SK-N-SH (cell line): ENCODE results near the gene AQP5. TPM values are rescaled to one million over a fixed set of nuclear protein-coding genes. Genes with fewer than 3 reads are reported as not detected.

Experiments used
- CTCF ChIA-PET: fragments of 300-600, 350-600 bp; formaldehyde crosslinking; extraction: SDS; loops from one replicate; lab custom pipeline; 2021; lab: Yijun Ruan, JAX
- POLR2A ChIA-PET: fragments of 350-600 bp; sonication (Branson Sonifier 250); formaldehyde crosslinking; extraction: SDS; loops from one replicate; lab custom pipeline; 2020; ENCODE audit warnings: antibody characterized with exemption, inconsistent platforms; lab: Yijun Ruan, JAX
- DNase-seq: peaks from one replicate; pipeline ENCODE4 v3.0.0; 2012
- H2AFZ ChIP-seq: fragments of 200-600 bp; sonication (generic); 2 replicates; pipeline ENCODE4 v1.8.1; 2016; ENCODE audit warnings: antibody characterized with exemption, mild to moderate bottlenecking, low read depth
- H3F3A ChIP-seq: fragments of 200-600 bp; sonication (generic); replicated peaks from 2 replicates; pipeline ENCODE3; 2016; ENCODE audit warnings: antibody characterized with exemption, mild to moderate bottlenecking; ENCODE audit not compliant: insufficient read depth
- H3K27ac ChIP-seq, 2 experiments: fragments of 200-500 bp in 1 of 2; fragments of 200-600 bp in 1 of 2; sonication (Bioruptor generic) in 1 of 2; sonication (generic), shearing (Covaris generic) in 1 of 2; 2 replicates each; pipeline versions ENCODE4 v1.5.1 to v1.6.1; 2014 to 2016; ENCODE audit warnings: low read depth in 2 of 2, inconsistent platforms in 1 of 2, low read length in 1 of 2, mild to moderate bottlenecking in 1 of 2, mixed read lengths in 1 of 2
- H3K27me3 ChIP-seq: fragments of 200-600 bp; sonication (generic), shearing (Covaris generic); 2 replicates; pipeline ENCODE4 v1.6.1; 2016; ENCODE audit warnings: mixed run types; ENCODE audit not compliant: insufficient read depth
- H3K36me3 ChIP-seq, 2 experiments: fragments of 200-500 bp in 1 of 2; fragments of 200-600 bp in 1 of 2; sonication (Bioruptor generic) in 1 of 2; sonication (generic) in 1 of 2; replicated peaks in 1 of 2; 2 replicates each; pipeline versions ENCODE3 to v1.5.1; 2014 to 2016; ENCODE audit warnings: low read length in 1 of 2, mild to moderate bottlenecking in 1 of 2; ENCODE audit not compliant: insufficient read depth in 2 of 2, control insufficient read depth in 1 of 2
- H3K4me1 ChIP-seq, 2 experiments: fragments of 200-500 bp in 1 of 2; fragments of 200-600 bp in 1 of 2; sonication (Bioruptor generic) in 1 of 2; sonication (generic), shearing (Covaris generic) in 1 of 2; 2 replicates each; pipeline versions ENCODE4 v1.5.1 to v1.6.1; 2014 to 2016; ENCODE audit warnings: low read depth in 1 of 2, low read length in 1 of 2, mixed run types in 1 of 2; ENCODE audit not compliant: insufficient read depth in 2 of 2, control insufficient read depth in 1 of 2
- H3K4me2 ChIP-seq: fragments of 200-600 bp; sonication (generic), shearing (Covaris generic); 2 replicates; pipeline ENCODE4 v1.6.1; 2017; ENCODE audit warnings: mixed run types
- H3K4me3 ChIP-seq, 2 experiments: fragments of 200-500 bp in 1 of 2; fragments of 200-600 bp in 1 of 2; sonication (Bioruptor generic) in 1 of 2; sonication (generic), shearing (Covaris generic) in 1 of 2; 2 replicates each; pipeline versions ENCODE4 v1.5.1 to v1.8.1; 2014 to 2016; ENCODE audit warnings: low read depth in 2 of 2, inconsistent platforms in 1 of 2, low read length in 1 of 2, mild to moderate bottlenecking in 1 of 2, mixed read lengths in 1 of 2, moderate library complexity in 1 of 2
- H3K79me2 ChIP-seq: fragments of 200-600 bp; sonication (generic); 2 replicates; pipeline ENCODE4 v1.8.1; 2017; ENCODE audit warnings: mild to moderate bottlenecking; ENCODE audit not compliant: insufficient read depth
- H3K9ac ChIP-seq: fragments of 200-600 bp; sonication (generic); 2 replicates; pipeline ENCODE4 v1.6.1; 2017; ENCODE audit warnings: mixed run types
- H3K9me2 ChIP-seq: fragments of 200-600 bp; sonication (generic); 2 replicates; pipeline ENCODE4 v1.6.1; 2017; ENCODE audit warnings: mixed run types
- H3K9me3 ChIP-seq: fragments of 200-600 bp; sonication (generic); 2 replicates; pipeline ENCODE4 v1.6.1; 2017; ENCODE audit warnings: mixed run types, mild to moderate bottlenecking, moderate library complexity
- H4K20me1 ChIP-seq: fragments of 200-600 bp; sonication (generic); 2 replicates; pipeline ENCODE4 v1.6.1; 2017; ENCODE audit warnings: mild to moderate bottlenecking, mixed run types; ENCODE audit not compliant: insufficient read depth
- ELF1 ChIP-seq: IDR thresholded peaks from 2 replicates; pipeline ENCODE4 v1.4.0; 2012
- FOSL2 ChIP-seq: IDR thresholded peaks from 2 replicates; pipeline ENCODE4 v1.4.0; 2012; ENCODE audit warnings: low read depth, mild to moderate bottlenecking, moderate library complexity, borderline replicate concordance
- IRF3 ChIP-seq: fragments of 150-350 bp; IDR thresholded peaks from 2 replicates; pipeline ENCODE4 v1.6.1; 2016; ENCODE audit warnings: mild to moderate bottlenecking, low read depth, low read length
- MEF2A ChIP-seq: IDR thresholded peaks from 2 replicates; pipeline ENCODE4 v1.4.0; 2012; ENCODE audit warnings: low read depth, borderline replicate concordance
- NRF1 ChIP-seq: IDR thresholded peaks from 2 replicates; pipeline ENCODE4 v1.6.1; 2012; ENCODE audit warnings: low read depth, mild to moderate bottlenecking, low read length
- RAD21 ChIP-seq: IDR thresholded peaks from 2 replicates; pipeline ENCODE4 v1.6.1; 2012; ENCODE audit warnings: mild to moderate bottlenecking, low read length
- RCOR1 ChIP-seq: fragments of 150-350 bp; IDR thresholded peaks from 2 replicates; pipeline ENCODE4 v1.6.1; 2017; ENCODE audit warnings: antibody characterized with exemption, low read length
- REST ChIP-seq: IDR thresholded peaks from 2 replicates; pipeline ENCODE4 v1.6.1; 2012; ENCODE audit warnings: mild to moderate bottlenecking, low read depth, low read length, moderate library complexity
- RFX5 ChIP-seq: IDR thresholded peaks from 2 replicates; pipeline ENCODE4 v1.6.1; 2012; ENCODE audit warnings: mild to moderate bottlenecking, improper control_type of control experiment, low read length
- RXRA ChIP-seq: IDR thresholded peaks from 2 replicates; pipeline ENCODE4 v1.4.0; 2012; ENCODE audit warnings: low read depth, mild to moderate bottlenecking, borderline replicate concordance
- SIN3A ChIP-seq: IDR thresholded peaks from 2 replicates; pipeline ENCODE4 v1.6.1; 2012; ENCODE audit warnings: low read depth, mild to moderate bottlenecking, low read length, moderate library complexity, borderline replicate concordance
- TAF1 ChIP-seq: IDR thresholded peaks from 2 replicates; pipeline ENCODE4 v1.6.1; 2012; ENCODE audit warnings: low read depth, mild to moderate bottlenecking, low read length, moderate library complexity, borderline replicate concordance
- USF1 ChIP-seq: IDR thresholded peaks from 2 replicates; pipeline ENCODE4 v1.4.0; 2012; ENCODE audit warnings: low read depth, borderline replicate concordance
- USF2 ChIP-seq: fragments of 150-350 bp; IDR thresholded peaks from 2 replicates; pipeline ENCODE4 v1.6.1; 2017; ENCODE audit warnings: antibody characterized with exemption, low read length, low read depth, borderline replicate concordance
- ZBTB33 ChIP-seq: IDR thresholded peaks from 2 replicates; pipeline ENCODE4 v1.4.0; 2012; ENCODE audit warnings: low read depth, borderline replicate concordance
- WGBS: methylation state at CpG from one replicate; pipeline ENCODE4 v1.1.6; 2017; ENCODE audit warnings: low lambda C conversion rate; 5-methylcytosine and 5-hydroxymethylcytosine counted together
- polyA plus RNA-seq, 3 experiments: library from polyadenylated mRNA; depleted of rRNA; stranded (reverse); fragments of >200 nt; gene quantifications; 2 replicates each; pipeline ENCODE4 v1.2.3, GENCODE V29; 2012

AQP5 gene
- polyA plus RNA-seq, 1 of the 3 experiments (the other 2 are of a cell fraction) = 0.10 TPM

- no peaks in the 10 kb centered on the region for H3F3A ChIP-seq
Observed at GRCh38 chr12:49941556-49942511, 19.8 kb upstream of the AQP5 start.

More at GRCh38 chr12:49941556-49942511, 19.8 kb upstream of the AQP5 start:
- Histone ChIP-seq H3K27me3 (no peaks in the 10 kb centered on the region), H3K4me3 (no peak overlapping the region), H3K27ac (no peak overlapping the region), H3K4me1 (peaks cover 0 to 7% of the 10 kb centered on the region in 2 experiments; a peak in 1 of 4 replicates), H4K20me1 (no peaks in the 10 kb centered on the region), H3K79me2 (no peaks in the 10 kb centered on the region), H3K36me3 (no peaks in the 10 kb centered on the region), H3K9me2 (no peaks in the 10 kb centered on the region), H3K9me3 (no peaks in the 10 kb centered on the region), H3K9ac (no peak overlapping the region), H3K4me2 (no peak overlapping the region), H2AFZ (no peak overlapping the region)
- 89% methylated on average over 13 of the region's 13 CpGs for WGBS
- ChIA-PET CTCF (interaction anchor here (0.8 to 3.5 kb wide), 10 partner anchors 9 to 128 kb away, joined by 3 to 28 read pairs (median 6); no protein-coding TSS in a partner anchor), POLR2A (no interaction called here)
- TF ChIP-seq USF2 (no peak), NRF1 (no peak), MEF2A (no peak), IRF3 (no peak), ELF1 (no peak), REST (no peak), ZBTB33 (no peak), SIN3A (no peak), TAF1 (no peak), RXRA (no peak), RAD21 (no peak), RCOR1 (no peak), USF1 (no peak), RFX5 (no peak), FOSL2 (no peak)
- DNase-seq = no peak
